GM12892 (cell line): ENCODE measurements around the gene WSCD1.

ENCODE experiments used
- DNase-seq: peaks from one replicate; pipeline ENCODE4 v3.0.0; 2011; ENCODE audit not compliant: insufficient read length
- FAIRE-seq: peaks from 2 replicates; lab custom pipeline; 2011; peaks lifted over from hg19 to GRCh38; lab: Jason Lieb, UNC
- POLR2A ChIP-seq: IDR thresholded peaks from 2 replicates; pipeline ENCODE4 v1.6.1; 2011; ENCODE audit warnings: low read depth, low read length, control low read depth
- POLR2AphosphoS5 ChIP-seq: IDR thresholded peaks from 2 replicates; pipeline ENCODE4 v1.6.1; 2011; ENCODE audit warnings: low read depth, low read length, control low read depth
- TAF1 ChIP-seq: IDR thresholded peaks from 2 replicates; pipeline ENCODE4 v1.6.1; 2011; ENCODE audit warnings: low read depth, mild to moderate bottlenecking, control low read depth, low read length, borderline replicate concordance

WSCD1 gene

GRCh38 chr17:6172642-6173330 is 102.6 kb downstream of the WSCD1 start:
- TF ChIP-seq TAF1 (no peak), POLR2A (no peak), POLR2AphosphoS5 (no peak)
- FAIRE-seq (no peak), DNase-seq (no peak)

- no peak for FAIRE-seq
- no peak for DNase-seq
- TF ChIP-seq POLR2A (no peak), POLR2AphosphoS5 (no peak), TAF1 (no peak)
These were observed 103.5 kb downstream of the WSCD1 start for GRCh38 chr17:6173653-6174052.
